ENCODE data around the gene PRICKLE4.

DNA sequence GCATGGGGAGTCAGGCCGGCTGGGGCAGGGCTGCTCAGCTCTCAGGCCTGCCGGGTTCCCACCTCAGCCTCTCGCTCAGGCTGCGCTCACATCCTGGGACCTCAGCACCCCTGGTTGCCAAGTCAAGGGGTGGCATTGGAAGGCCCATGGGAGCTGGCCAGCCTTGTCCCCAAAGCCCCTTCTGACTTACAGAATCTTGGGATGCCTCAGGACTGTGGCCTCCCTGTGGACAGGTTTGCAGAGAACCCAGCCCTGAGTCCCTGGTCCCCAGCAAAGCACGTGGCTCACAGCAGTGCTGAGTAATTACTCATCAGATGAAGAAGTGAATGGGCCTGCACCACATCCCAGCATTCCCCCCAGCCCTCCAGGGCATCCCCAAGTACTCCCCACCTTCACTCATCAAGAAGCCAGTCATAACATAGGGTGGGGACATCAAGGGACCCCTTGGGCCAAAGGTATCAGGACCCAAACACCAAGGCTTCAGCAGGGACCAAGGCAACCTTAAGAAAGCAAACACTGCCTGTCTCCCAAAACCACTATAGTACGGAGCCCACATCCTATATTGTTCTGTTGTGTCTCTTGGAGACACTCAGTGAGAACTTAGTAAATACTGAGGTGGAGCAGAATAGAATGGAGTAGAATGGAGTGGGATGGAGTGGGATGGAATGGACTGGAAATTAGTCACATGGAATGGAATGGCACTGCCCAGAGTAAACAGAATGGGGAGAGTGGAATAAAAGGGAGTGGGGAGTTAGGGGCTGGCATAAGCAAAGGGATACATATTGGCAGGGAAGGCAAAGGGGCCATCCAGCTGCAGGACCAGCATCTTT lies 37.0 kb upstream of the PRICKLE4 start:
- TF ChIP-seq, protein P1, sequence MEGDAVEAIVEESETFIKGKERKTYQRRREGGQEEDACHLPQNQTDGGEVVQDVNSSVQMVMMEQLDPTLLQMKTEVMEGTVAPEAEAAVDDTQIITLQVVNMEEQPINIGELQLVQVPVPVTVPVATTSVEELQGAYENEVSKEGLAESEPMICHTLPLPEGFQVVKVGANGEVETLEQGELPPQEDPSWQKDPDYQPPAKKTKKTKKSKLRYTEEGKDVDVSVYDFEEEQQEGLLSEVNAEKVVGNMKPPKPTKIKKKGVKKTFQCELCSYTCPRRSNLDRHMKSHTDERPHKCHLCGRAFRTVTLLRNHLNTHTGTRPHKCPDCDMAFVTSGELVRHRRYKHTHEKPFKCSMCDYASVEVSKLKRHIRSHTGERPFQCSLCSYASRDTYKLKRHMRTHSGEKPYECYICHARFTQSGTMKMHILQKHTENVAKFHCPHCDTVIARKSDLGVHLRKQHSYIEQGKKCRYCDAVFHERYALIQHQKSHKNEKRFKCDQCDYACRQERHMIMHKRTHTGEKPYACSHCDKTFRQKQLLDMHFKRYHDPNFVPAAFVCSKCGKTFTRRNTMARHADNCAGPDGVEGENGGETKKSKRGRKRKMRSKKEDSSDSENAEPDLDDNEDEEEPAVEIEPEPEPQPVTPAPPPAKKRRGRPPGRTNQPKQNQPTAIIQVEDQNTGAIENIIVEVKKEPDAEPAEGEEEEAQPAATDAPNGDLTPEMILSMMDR (IDR thresholded peaks at IDR 0.05), result no peak
- TF ChIP-seq, protein P2, sequence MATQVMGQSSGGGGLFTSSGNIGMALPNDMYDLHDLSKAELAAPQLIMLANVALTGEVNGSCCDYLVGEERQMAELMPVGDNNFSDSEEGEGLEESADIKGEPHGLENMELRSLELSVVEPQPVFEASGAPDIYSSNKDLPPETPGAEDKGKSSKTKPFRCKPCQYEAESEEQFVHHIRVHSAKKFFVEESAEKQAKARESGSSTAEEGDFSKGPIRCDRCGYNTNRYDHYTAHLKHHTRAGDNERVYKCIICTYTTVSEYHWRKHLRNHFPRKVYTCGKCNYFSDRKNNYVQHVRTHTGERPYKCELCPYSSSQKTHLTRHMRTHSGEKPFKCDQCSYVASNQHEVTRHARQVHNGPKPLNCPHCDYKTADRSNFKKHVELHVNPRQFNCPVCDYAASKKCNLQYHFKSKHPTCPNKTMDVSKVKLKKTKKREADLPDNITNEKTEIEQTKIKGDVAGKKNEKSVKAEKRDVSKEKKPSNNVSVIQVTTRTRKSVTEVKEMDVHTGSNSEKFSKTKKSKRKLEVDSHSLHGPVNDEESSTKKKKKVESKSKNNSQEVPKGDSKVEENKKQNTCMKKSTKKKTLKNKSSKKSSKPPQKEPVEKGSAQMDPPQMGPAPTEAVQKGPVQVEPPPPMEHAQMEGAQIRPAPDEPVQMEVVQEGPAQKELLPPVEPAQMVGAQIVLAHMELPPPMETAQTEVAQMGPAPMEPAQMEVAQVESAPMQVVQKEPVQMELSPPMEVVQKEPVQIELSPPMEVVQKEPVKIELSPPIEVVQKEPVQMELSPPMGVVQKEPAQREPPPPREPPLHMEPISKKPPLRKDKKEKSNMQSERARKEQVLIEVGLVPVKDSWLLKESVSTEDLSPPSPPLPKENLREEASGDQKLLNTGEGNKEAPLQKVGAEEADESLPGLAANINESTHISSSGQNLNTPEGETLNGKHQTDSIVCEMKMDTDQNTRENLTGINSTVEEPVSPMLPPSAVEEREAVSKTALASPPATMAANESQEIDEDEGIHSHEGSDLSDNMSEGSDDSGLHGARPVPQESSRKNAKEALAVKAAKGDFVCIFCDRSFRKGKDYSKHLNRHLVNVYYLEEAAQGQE (IDR thresholded peaks at IDR 0.05; ENCODE audit: insufficient read depth in 1 of 2, low read depth in 2 of 2, low read length in 1 of 2), result no peak
- no peak for TF ChIP-seq SIN3A (IDR thresholded peaks at IDR 0.05; ENCODE audit: borderline replicate concordance, insufficient read depth, low read depth, low read length)
- no peak for TF ChIP-seq POLR2AphosphoS5 (IDR thresholded peaks at IDR 0.05; ENCODE audit: low read depth, low read length)

Data from Panc1 (cell line).